Astrocyte (in vitro differentiated cells and primary cell): Measurements from ENCODE around the gene SP7. TPM values are rescaled to one million over a fixed set of nuclear protein-coding genes. Genes with fewer than 3 reads are reported as not detected.

Experiments used
- DNase-seq: peaks from one replicate; pipeline ENCODE4 v3.0.0-alpha.2; 2010; ENCODE audit warnings: low read depth
- FAIRE-seq: peaks from 2 replicates; lab custom pipeline; 2011; peaks lifted over from hg19 to GRCh38; lab: Jason Lieb, UNC
- H2AFZ ChIP-seq: 2 replicates; pipeline ENCODE4 v1.6.0; 2012; ENCODE audit warnings: low read depth, low read length, inconsistent platforms
- H3K27ac ChIP-seq: 2 replicates; pipeline ENCODE4 v1.5.1; 2011; ENCODE audit warnings: low read depth, low read length, inconsistent platforms
- H3K27me3 ChIP-seq: 2 replicates; pipeline ENCODE4 v1.6.0; 2011; ENCODE audit warnings: low read length, inconsistent platforms; ENCODE audit not compliant: insufficient read depth
- H3K36me3 ChIP-seq: 2 replicates; pipeline ENCODE4 v1.5.1; 2011; ENCODE audit warnings: low read length, inconsistent platforms; ENCODE audit not compliant: insufficient read depth
- H3K4me1 ChIP-seq: 2 replicates; pipeline ENCODE4 v1.5.1; 2011; ENCODE audit warnings: low read length, inconsistent platforms; ENCODE audit not compliant: insufficient read depth
- H3K4me2 ChIP-seq: 2 replicates; pipeline ENCODE4 v1.6.0; 2012; ENCODE audit warnings: low read length, inconsistent platforms
- H3K4me3 ChIP-seq: 2 replicates; pipeline ENCODE4 v1.5.1; 2011; ENCODE audit warnings: low read depth, mild to moderate bottlenecking, low read length, inconsistent platforms; ENCODE audit not compliant: insufficient read depth
- H3K79me2 ChIP-seq: 2 replicates; pipeline ENCODE4 v1.6.0; 2012; ENCODE audit warnings: mild to moderate bottlenecking, low read length, inconsistent platforms; ENCODE audit not compliant: insufficient read depth
- H3K9ac ChIP-seq: 2 replicates; pipeline ENCODE4 v1.6.0; 2012; ENCODE audit warnings: mild to moderate bottlenecking, low read length, inconsistent platforms
- H3K9me3 ChIP-seq: 2 replicates; pipeline ENCODE4 v1.5.1; 2012; ENCODE audit warnings: low read depth, mild to moderate bottlenecking, low read length, inconsistent platforms; ENCODE audit not compliant: insufficient read depth
- H4K20me1 ChIP-seq: 2 replicates; pipeline ENCODE4 v1.6.0; 2012; ENCODE audit warnings: low read length, inconsistent platforms; ENCODE audit not compliant: insufficient read depth
- H3K27ac Mint-ChIP-seq: one replicate; pipeline ENCODE4 v1.8.0; 2021; ENCODE audit warnings: mild to moderate bottlenecking, mixed read lengths; ENCODE audit not compliant: unreplicated experiment
- H3K27me3 Mint-ChIP-seq: one replicate; pipeline ENCODE4 v1.8.0; 2021; ENCODE audit warnings: low read depth, mixed read lengths; ENCODE audit not compliant: unreplicated experiment
- H3K36me3 Mint-ChIP-seq: one replicate; pipeline ENCODE4 v1.8.0; 2021; ENCODE audit warnings: low read depth, mixed read lengths; ENCODE audit not compliant: unreplicated experiment
- H3K4me1 Mint-ChIP-seq: one replicate; pipeline ENCODE4 v1.8.0; 2021; ENCODE audit warnings: low read depth, mixed read lengths; ENCODE audit not compliant: unreplicated experiment
- H3K4me3 Mint-ChIP-seq: one replicate; pipeline ENCODE4 v1.8.0; 2021; ENCODE audit warnings: mild to moderate bottlenecking, moderate library complexity, mixed read lengths; ENCODE audit not compliant: unreplicated experiment
- H3K9me3 Mint-ChIP-seq: one replicate; pipeline ENCODE4 v1.8.0; 2021; ENCODE audit warnings: mild to moderate bottlenecking, mixed read lengths; ENCODE audit not compliant: unreplicated experiment
- EZH2 ChIP-seq: IDR thresholded peaks from 2 replicates; pipeline ENCODE4 v1.6.1; 2012; ENCODE audit warnings: mild to moderate bottlenecking, low read length, inconsistent platforms; ENCODE audit not compliant: insufficient read depth
- total RNA-seq: library from RNA; stranded (reverse); gene quantifications from 2 replicates; pipeline ENCODE4 v1.2.1, GENCODE V29; 2021
- TF ChIP-seq, protein P1 (sequence below): IDR thresholded peaks from 2 replicates; pipeline ENCODE4 v1.5.1; 2011; ENCODE audit warnings: low read depth, mild to moderate bottlenecking, inconsistent platforms, low read length, moderate library complexity; ENCODE audit not compliant: insufficient read depth

Gene SP7
- total RNA-seq, 1 donor from 2014 or later = not detected

DNA sequence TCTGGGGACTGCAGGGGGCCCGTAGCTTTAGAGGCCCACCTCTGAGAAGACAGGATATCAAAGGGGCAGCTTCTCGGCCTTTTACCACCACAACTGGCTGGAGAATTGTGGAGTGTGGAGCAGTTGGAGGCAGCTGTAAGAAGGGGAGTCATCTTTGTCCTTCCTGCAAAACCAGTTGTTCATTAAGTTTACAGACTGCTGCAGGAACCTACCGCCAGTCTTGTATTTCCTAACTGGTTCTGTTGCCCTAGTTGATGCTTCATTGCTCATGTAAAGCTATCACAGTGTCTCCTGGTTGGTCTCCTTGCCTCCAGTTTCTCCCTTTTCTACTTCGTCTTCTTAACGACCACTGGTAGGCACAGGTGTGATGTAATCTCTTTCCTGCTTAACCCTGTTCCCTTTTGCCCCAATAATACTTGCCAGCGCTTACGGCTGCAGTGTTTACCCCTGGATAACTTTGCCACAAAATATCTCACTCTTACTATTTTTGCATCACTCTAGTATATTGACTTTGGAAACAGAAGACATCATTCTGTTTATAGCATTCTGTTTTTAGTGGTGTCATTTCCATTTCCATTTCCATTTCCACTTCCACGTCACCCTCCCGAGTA is 56.2 kb downstream of the SP7 start:
- Histone ChIP-seq H3K36me3 (peaks cover 18% of the 10 kb centered on the region), H3K79me2 (no peaks in the 10 kb centered on the region), H3K4me3 (no peak overlapping the region), H3K4me2 (no peak overlapping the region), H3K27ac (no peak overlapping the region), H3K4me1 (no peaks in the 10 kb centered on the region), H4K20me1 (no peaks in the 10 kb centered on the region), H2AFZ (no peak overlapping the region), H3K9me3 (no peaks in the 10 kb centered on the region), H3K27me3 (no peaks in the 10 kb centered on the region), H3K9ac (no peak overlapping the region)
- no peak overlapping the region for H3K4me3 Mint-ChIP-seq
- no peak for TF ChIP-seq EZH2
- TF ChIP-seq, protein P1, sequence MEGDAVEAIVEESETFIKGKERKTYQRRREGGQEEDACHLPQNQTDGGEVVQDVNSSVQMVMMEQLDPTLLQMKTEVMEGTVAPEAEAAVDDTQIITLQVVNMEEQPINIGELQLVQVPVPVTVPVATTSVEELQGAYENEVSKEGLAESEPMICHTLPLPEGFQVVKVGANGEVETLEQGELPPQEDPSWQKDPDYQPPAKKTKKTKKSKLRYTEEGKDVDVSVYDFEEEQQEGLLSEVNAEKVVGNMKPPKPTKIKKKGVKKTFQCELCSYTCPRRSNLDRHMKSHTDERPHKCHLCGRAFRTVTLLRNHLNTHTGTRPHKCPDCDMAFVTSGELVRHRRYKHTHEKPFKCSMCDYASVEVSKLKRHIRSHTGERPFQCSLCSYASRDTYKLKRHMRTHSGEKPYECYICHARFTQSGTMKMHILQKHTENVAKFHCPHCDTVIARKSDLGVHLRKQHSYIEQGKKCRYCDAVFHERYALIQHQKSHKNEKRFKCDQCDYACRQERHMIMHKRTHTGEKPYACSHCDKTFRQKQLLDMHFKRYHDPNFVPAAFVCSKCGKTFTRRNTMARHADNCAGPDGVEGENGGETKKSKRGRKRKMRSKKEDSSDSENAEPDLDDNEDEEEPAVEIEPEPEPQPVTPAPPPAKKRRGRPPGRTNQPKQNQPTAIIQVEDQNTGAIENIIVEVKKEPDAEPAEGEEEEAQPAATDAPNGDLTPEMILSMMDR = no peak
- no peak overlapping the region for H3K27ac Mint-ChIP-seq
- no peak for FAIRE-seq
- no peak for DNase-seq
- H3K4me1 Mint-ChIP-seq = no peaks in the 10 kb centered on the region
- H3K9me3 Mint-ChIP-seq = peaks cover 2% of the 10 kb centered on the region
- H3K27me3 Mint-ChIP-seq = peaks cover 7% of the 10 kb centered on the region
- no peaks in the 10 kb centered on the region for H3K36me3 Mint-ChIP-seq

DNA sequence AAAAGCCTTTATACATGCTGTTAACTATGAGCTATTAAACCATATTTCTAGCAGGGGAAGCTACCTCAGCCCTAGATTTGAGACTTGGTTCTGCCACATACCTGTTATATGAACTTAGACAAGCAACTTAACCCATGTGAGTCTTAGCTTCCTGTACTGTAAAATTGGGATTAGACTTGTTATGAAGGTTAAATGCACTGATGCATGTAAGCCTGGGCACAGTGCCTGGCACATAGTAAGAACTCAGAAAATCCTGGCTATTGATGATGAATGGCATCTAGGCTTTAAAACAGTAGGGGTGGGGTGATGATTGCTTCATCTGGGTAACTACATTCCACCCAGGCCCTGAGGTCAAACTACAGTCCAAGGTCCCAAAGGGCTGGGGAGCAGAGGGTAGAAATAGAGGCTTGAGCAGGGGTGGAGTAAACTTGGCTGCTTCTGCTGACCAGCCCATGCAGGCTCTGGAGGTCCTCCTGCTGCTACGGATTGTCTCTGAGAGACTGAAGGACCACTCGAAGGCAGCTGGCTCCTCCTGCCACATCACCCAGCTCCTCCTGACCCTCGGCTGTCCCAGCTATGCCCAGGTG is 56.8 kb downstream of the SP7 start:
- no peaks in the 10 kb centered on the region for H3K79me2 ChIP-seq
- H3K27ac ChIP-seq = no peak overlapping the region
- peaks cover 7% of the 10 kb centered on the region for H3K27me3 Mint-ChIP-seq
- peaks cover 18% of the 10 kb centered on the region for H3K36me3 ChIP-seq
- H3K9ac ChIP-seq = no peak overlapping the region
- H3K9me3 Mint-ChIP-seq = peaks cover 2% of the 10 kb centered on the region
- H3K27me3 ChIP-seq = no peaks in the 10 kb centered on the region
- no peak overlapping the region for H3K4me2 ChIP-seq
- DNase-seq (no peak), FAIRE-seq (no peak)
- H3K4me3 Mint-ChIP-seq = no peak overlapping the region
- H3K4me3 ChIP-seq = no peak overlapping the region
- H3K4me1 Mint-ChIP-seq = no peaks in the 10 kb centered on the region
- no peaks in the 10 kb centered on the region for H3K4me1 ChIP-seq
- H4K20me1 ChIP-seq = no peaks in the 10 kb centered on the region
- no peak for TF ChIP-seq EZH2
- TF ChIP-seq, protein P1 = no peak
- H3K36me3 Mint-ChIP-seq = no peaks in the 10 kb centered on the region
- H2AFZ ChIP-seq = no peak overlapping the region
- no peak overlapping the region for H3K27ac Mint-ChIP-seq
- no peaks in the 10 kb centered on the region for H3K9me3 ChIP-seq

DNA sequence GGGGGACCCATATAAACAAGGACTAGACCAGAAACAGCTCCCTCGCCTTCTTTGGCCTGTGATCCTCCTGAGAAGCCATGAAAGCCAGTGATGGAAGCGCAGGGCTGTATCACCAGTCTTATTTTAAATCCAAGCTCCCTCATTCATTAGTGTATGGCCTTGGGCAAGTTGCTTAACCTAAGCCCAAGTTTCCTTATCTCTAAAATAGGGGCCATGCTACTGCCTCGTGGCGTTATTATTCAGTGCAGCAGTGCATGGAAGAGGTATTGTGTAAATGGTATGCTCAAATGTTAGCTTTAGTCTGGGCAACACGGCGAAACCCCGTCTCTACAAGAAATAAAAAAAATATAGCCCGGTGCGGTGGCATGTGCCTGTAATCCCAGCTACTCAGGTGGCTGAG is 58.2 kb downstream of the SP7 start:
- Mint-ChIP-seq H3K27me3 (peaks cover 7% of the 10 kb centered on the region), H3K4me1 (no peaks in the 10 kb centered on the region), H3K9me3 (peaks cover 2% of the 10 kb centered on the region), H3K36me3 (peaks cover 2% of the 10 kb centered on the region), H3K27ac (no peak overlapping the region), H3K4me3 (no peak overlapping the region)
- H3K4me3 ChIP-seq = no peak overlapping the region
- peaks cover 11% of the 10 kb centered on the region for H3K36me3 ChIP-seq
- FAIRE-seq (no peak), DNase-seq (no peak)
- no peaks in the 10 kb centered on the region for H3K27me3 ChIP-seq
- no peaks in the 10 kb centered on the region for H4K20me1 ChIP-seq
- H3K4me2 ChIP-seq = no peak overlapping the region
- no peak overlapping the region for H3K27ac ChIP-seq
- H3K79me2 ChIP-seq = no peaks in the 10 kb centered on the region
- no peaks in the 10 kb centered on the region for H3K9me3 ChIP-seq
- no peak overlapping the region for H3K9ac ChIP-seq
- no peaks in the 10 kb centered on the region for H3K4me1 ChIP-seq
- H2AFZ ChIP-seq = no peak overlapping the region
- TF ChIP-seq, protein P1 = no peak
